Neural crest cell (in vitro differentiated cells): ENCODE results near the gene KIAA1614. TPM values are rescaled to one million over a fixed set of nuclear protein-coding genes. Genes with fewer than 3 reads are reported as not detected.
A peak's percentile ranks its signal among the peaks of the same experiment; 100 is the strongest.

ENCODE experiments used
- DNase-seq: peaks from one replicate; pipeline ENCODE4 v3.0.0; 2021; ENCODE audit warnings: low read depth, mixed read lengths, low spot score
- H3K27ac Mint-ChIP-seq: one replicate; pipeline ENCODE4 v1.8.0; 2021; ENCODE audit warnings: mild to moderate bottlenecking, mixed read lengths; ENCODE audit not compliant: unreplicated experiment
- H3K27me3 Mint-ChIP-seq: 2 replicates; pipeline ENCODE4 v1.8.0; 2021; ENCODE audit warnings: low read depth, mild to moderate bottlenecking, mixed read lengths
- H3K36me3 Mint-ChIP-seq: 2 replicates; pipeline ENCODE4 v1.8.0; 2021; ENCODE audit warnings: low read depth, mild to moderate bottlenecking, mixed read lengths
- H3K4me1 Mint-ChIP-seq: 2 replicates; pipeline ENCODE4 v1.8.0; 2021; ENCODE audit warnings: mixed read lengths
- H3K4me3 Mint-ChIP-seq: one replicate; pipeline ENCODE4 v1.8.0; 2021; ENCODE audit warnings: mild to moderate bottlenecking, mixed read lengths
- H3K9me3 Mint-ChIP-seq: 2 replicates; pipeline ENCODE4 v1.8.0; 2021; ENCODE audit warnings: mixed read lengths
- CTCF ChIP-seq: fragments of 200-600 bp; sonication (generic); conservative IDR thresholded peaks from 2 replicates; pipeline ENCODE4 v1.5.0; 2021; ENCODE audit warnings: antibody characterized with exemption, mild to moderate bottlenecking
- total RNA-seq: library from RNA; stranded (reverse); gene quantifications from 2 replicates; pipeline ENCODE4 v1.2.1, GENCODE V29; 2021

KIAA1614 gene
- total RNA-seq, 1 donor from 2014 or later: 2.1 TPM

GRCh38 chr1:180920193-180920592, 7.5 kb downstream of the KIAA1614 start:
- no peak overlapping the region for H3K27ac Mint-ChIP-seq
- H3K36me3 Mint-ChIP-seq: no peaks in the 10 kb centered on the region
- no peak overlapping the region for H3K4me3 Mint-ChIP-seq
- no peak for DNase-seq
- no peak for TF ChIP-seq CTCF
- H3K4me1 Mint-ChIP-seq: peaks cover 54% of the 10 kb centered on the region
- no peaks in the 10 kb centered on the region for H3K9me3 Mint-ChIP-seq
- no peaks in the 10 kb centered on the region for H3K27me3 Mint-ChIP-seq

GRCh38 chr1:180920702-180921101, 8.0 kb downstream of the KIAA1614 start:
- DNase-seq: no peak
- Mint-ChIP-seq H3K4me3 (no peak overlapping the region), H3K36me3 (no peaks in the 10 kb centered on the region), H3K27me3 (no peaks in the 10 kb centered on the region), H3K4me1 (peaks cover 59% of the 10 kb centered on the region), H3K27ac (no peak overlapping the region), H3K9me3 (no peaks in the 10 kb centered on the region)
- peak; percentile 42 for TF ChIP-seq CTCF

GRCh38 chr1:180921386-180921785, 8.7 kb downstream of the KIAA1614 start:
- Mint-ChIP-seq H3K4me1 (peaks cover 66% of the 10 kb centered on the region), H3K27ac (peak overlapping the region; percentile 17), H3K36me3 (no peaks in the 10 kb centered on the region), H3K4me3 (no peak overlapping the region), H3K9me3 (no peaks in the 10 kb centered on the region), H3K27me3 (no peaks in the 10 kb centered on the region)
- no peak for DNase-seq
- no peak for TF ChIP-seq CTCF

GRCh38 chr1:180921891-180922630, 9.4 kb downstream of the KIAA1614 start:
- peaks cover 67% of the 10 kb centered on the region for H3K4me1 Mint-ChIP-seq
- no peak overlapping the region for H3K27ac Mint-ChIP-seq
- H3K9me3 Mint-ChIP-seq: no peaks in the 10 kb centered on the region
- TF ChIP-seq CTCF: no peak
- H3K36me3 Mint-ChIP-seq: no peaks in the 10 kb centered on the region
- H3K27me3 Mint-ChIP-seq: no peaks in the 10 kb centered on the region
- no peak overlapping the region for H3K4me3 Mint-ChIP-seq
- DNase-seq: no peak

GRCh38 chr1:180922631-180923015, 9.9 kb downstream of the KIAA1614 start:
- H3K4me3 Mint-ChIP-seq: peak overlapping the region; percentile 48
- no peak for DNase-seq
- peaks cover 68% of the 10 kb centered on the region for H3K4me1 Mint-ChIP-seq
- no peaks in the 10 kb centered on the region for H3K27me3 Mint-ChIP-seq
- H3K36me3 Mint-ChIP-seq: no peaks in the 10 kb centered on the region
- no peak for TF ChIP-seq CTCF
- no peak overlapping the region for H3K27ac Mint-ChIP-seq
- H3K9me3 Mint-ChIP-seq: no peaks in the 10 kb centered on the region
